ENCODE results near the gene NCBP2L.

The NCBP2L gene

DNA sequence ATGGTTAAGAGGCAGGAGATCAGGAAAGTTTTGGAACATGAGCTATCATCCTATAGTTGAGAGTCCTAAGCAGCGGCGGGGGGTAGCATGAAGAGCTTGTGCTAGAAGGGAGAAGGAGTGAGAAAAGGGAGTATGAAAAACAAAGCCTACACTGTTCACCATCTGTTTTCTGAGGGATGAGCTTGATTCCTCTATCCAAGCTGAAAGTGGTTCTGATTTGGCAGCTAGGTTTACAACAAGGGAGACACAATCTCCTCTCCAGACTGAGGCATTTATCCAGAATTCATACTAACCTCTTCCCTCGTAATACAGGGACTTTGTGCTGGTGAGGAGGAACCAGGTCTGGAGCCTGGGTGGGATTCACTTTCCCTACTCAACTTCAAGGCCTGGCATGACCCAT, 25.5 kb upstream of the NCBP2L start:
- in situ Hi-C loops (cut with HindIII; ENCODE audit: low sequenced_read_pairs): no loop called here

GRCh38 chrX:107752714-107753113, 24.8 kb upstream of the NCBP2L start:
- in situ Hi-C loops (cut with HindIII; ENCODE audit: low sequenced_read_pairs): no loop called here

DNA sequence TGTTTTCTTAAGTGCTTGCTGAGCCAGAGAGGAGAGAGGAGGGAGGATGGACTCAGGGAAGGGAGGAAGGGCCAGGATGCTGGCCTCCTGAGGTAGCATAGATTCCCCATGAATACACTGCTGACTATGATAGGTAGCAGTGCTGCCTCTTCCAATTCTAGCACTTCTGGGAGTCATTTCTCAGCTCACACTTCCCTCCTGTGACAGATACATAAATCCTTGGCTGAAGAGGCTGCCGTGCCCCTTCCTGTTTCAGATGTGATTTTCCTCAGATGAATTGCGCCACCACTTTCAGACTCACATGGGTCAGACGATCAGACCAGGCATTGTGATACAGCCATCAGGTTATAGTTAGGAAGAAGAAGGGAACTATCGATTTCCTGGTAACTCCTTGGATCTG, 24.3 kb upstream of the NCBP2L start:
- in situ Hi-C loops (cut with HindIII; ENCODE audit: low sequenced_read_pairs): no loop called here

DNA sequence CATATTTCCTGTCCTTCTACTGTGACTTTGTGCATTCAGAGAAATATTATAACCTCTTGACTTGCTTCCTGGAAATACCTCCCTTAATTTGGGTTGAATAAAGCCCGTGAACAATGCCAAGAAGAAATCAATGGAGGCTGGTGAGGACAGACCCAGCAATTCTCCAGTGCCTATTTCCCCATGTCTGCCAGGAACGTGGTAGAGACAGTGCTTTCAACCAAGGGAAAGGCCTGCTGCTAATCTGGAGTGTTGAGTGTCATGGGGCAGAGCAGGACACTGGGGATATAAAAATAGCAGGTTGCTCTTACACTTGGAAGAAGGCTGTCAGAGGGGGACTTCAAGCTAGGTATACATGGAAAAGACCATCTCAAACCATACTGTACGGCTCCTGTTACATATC, 21.8 kb upstream of the NCBP2L start:
- in situ Hi-C loops (cut with HindIII; ENCODE audit: low sequenced_read_pairs): no loop called here

- in situ Hi-C loops (cut with HindIII; ENCODE audit: low sequenced_read_pairs): no loop called here
Observed at GRCh38 chrX:107758231-107758766, 19.2 kb upstream of the NCBP2L start.

GRCh38 chrX:107760304-107761077, 17.0 kb upstream of the NCBP2L start:
- in situ Hi-C loops (cut with HindIII; ENCODE audit: low sequenced_read_pairs): no loop called here

GRCh38 chrX:107763647-107764046, 13.9 kb upstream of the NCBP2L start:
- in situ Hi-C loops (cut with HindIII; ENCODE audit: low sequenced_read_pairs): no loop called here

DNA sequence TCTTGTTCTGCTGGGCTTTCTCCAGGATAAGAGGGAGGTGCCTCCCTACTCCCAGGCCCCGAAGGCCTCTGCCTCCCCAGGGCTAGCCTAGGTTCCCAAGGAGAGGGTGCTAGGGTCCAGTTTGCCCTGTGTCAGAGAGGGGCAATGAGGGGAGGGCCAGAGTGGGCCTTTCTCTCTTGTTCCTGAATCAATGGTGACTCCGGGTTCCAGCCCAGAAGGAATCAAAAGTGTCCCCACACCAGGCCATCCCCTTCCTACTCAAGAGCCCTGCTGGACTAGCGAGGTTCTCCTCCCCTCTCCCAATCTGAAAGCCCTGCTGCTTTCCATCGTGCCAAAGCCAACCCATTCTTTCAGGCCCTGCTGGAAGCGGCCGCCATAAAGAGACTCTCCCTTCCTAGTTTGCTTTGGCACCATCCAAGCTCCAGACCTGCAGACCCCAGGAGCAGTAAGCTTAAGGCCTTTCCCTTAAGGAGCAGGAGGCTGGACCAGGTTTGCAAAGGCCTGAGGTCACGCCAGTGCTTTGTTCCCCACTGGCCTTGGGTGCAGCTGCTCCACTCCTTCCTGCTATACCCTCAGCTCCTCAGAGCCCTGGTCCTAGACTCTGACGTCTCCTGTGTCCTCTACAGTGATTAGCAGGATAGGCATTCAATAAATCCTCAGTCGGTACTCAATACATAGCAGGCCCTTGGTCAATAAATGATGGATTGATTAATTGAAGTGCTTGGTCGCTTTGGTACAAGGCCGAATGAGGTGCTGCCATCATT, 12.5 kb upstream of the NCBP2L start:
- in situ Hi-C loops (cut with HindIII; ENCODE audit: low sequenced_read_pairs): no loop called here

DNA sequence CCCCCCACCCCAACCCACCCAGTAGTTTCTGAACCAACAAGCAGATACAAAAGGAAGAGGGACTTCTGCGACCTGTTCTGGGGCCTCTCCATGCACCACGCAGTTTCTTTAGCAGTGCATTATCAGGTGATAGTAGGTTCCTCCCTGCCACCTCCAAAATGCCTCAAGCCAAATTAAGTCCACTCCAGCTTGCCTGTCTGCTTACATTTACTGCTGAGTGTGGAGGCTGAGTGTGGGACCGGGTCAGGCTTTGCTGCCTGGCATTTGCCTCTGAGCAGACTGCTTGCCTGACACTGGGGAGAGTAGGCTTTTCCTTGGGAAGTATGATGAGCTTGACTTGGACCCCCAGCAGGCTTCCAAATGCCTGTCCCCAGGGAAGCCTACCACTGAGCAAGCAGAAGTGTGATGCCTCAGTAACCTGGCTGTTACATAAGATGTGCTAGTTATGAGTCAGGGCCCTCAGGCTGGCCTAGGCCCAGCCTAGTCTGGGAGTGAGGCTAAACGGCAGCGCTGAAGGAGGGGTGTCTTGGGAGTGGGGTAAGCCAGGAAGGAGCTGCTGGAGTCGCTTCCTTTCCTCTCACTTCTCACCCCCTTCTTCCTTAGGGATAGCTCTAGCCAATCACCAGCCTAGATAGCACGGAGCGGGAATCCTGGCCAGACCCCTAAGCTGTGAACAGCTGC, 10.9 kb upstream of the NCBP2L start:
- in situ Hi-C loops (cut with HindIII; ENCODE audit: low sequenced_read_pairs): no loop called here

DNA sequence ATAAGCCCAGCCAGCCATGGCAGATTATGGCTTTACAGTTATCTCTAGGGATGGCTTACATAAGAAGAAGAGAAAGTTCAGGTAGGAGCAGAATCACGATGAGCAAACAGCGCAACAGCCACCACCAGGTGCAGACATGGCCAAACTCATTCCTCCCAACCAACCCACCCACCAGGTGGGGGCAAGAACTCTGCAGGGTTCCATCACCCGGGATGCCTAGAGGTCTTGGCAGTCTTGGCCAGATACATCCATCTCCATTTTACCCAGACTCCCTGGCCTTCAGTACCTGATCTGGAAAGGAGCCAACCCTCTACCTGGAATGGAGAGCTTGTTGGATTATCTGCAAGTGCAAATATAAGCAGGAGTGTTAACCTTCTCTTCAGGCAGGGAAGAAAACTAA, 9.5 kb upstream of the NCBP2L start:
- in situ Hi-C loops (cut with HindIII; ENCODE audit: low sequenced_read_pairs): no loop called here

DNA sequence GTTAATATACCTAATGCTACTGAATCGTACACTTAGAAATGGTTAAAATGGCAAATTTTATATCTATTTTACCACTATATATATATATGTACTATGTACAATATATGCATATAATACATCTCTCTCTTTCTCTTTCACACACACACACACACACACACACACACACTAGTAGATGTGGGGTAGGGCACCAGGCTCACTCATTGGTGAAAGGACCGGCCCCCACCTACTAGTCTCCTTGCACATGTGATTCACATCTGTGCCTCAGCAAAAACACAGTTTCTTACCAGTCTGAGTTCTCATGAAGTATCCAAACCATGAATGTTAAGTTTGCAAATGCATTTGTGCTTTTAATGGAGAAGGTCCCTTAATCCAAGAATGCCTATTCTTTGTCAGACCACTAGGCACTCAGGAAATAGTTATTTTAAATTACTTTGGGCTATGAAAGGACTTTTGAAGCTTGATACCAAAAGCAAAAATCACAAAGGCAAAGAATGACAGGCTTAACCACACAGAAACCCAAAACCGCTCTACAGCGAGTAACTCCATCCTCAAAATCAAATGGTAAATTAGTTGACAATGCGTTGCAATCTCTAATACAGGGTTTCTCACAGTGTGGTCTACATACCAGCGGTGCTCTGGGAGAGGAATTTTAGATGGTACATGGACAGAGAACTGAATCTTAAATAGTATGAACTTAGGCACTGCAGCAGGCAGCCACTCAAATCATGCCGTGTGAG, 7.8 kb upstream of the NCBP2L start:
- in situ Hi-C loops (cut with HindIII; ENCODE audit: low sequenced_read_pairs): no loop called here

DNA sequence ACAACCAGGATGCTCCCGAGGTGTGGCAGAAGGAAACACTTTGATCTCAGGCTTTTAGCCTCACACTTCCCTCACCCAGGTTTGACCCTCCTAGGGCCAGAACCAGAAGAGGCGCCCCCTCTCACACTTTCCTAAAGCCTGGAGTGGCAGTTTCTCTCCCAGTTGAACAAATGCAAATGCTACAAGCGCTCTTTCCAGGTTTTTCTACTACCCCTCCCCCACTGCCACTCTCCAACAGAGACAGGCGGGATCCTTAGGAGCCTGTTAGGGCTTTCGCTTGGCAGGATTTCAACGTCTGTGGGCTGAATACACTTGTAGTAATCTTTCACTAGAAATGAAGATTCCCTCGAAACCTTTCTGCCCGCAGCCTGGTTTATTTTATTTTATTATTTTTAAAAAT, 4.3 kb upstream of the NCBP2L start:
- in situ Hi-C loops (cut with HindIII; ENCODE audit: low sequenced_read_pairs): no loop called here

DNA sequence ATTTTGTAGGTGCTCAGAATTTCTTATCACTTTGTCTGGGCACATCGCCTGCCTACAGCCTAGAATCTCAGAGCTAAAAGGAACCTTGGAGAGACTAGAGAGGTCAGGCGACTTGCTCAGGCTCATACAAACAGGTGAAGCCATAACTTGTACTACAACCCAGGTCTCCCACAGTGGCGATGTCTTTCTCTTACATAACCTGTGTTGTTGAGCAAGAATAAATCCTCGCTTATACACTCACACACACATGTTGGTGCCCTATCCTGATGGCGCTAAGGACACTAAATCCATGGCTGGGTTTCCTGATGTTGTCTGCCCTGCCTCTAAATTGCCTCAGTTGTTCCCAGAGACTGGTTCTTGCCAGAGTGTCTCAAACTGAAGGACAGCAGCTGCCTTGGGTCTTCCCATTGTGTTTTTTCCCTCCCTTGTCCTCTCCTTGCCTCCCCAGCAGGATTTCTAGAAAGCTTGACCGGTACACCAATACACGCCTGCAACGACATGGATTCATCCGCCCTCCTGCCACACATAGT, 3.6 kb upstream of the NCBP2L start:
- in situ Hi-C loops (cut with HindIII; ENCODE audit: low sequenced_read_pairs): no loop called here

GRCh38 chrX:107775000-107775733, 2.4 kb upstream of the NCBP2L start:
- in situ Hi-C loops (cut with HindIII; ENCODE audit: low sequenced_read_pairs): no loop called here

- in situ Hi-C loops (cut with HindIII; ENCODE audit: low sequenced_read_pairs): no loop called here
Observed at GRCh38 chrX:107775734-107776511, 1.6 kb upstream of the NCBP2L start, which contains the start of gene TSC22D3. TSS of gene TSC22D3 (minus strand) at chrX:107775787. CDS start at chrX:107775419, 368 bp downstream.

GRCh38 chrX:107776649-107777535, 641 bp upstream of the NCBP2L start:
- in situ Hi-C loops (cut with HindIII; ENCODE audit: low sequenced_read_pairs): no loop called here

GRCh38 chrX:107780525-107780924, 3.0 kb downstream of the NCBP2L start:
- in situ Hi-C loops (cut with HindIII; ENCODE audit: low sequenced_read_pairs): no loop called here

DNA sequence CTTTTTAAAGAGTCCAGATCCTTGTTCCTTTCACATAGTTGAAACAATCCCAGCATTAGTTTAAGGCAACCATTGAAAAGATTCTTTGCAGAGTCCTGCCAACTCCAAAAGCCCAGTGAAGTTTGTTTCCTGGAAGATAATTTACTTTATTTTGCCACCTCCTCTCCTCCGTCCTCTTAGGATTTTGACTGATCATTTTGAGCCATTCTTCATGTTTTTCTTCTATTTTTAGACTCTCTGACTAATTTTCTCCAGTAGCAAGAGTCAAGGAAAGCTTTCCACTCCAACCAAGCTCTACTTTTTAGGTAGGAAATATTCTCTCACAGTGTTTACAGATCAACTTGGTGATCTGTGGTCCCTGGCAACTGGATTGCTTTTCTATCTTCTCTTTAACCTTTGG, 10.3 kb downstream of the NCBP2L start:
- in situ Hi-C loops (cut with HindIII; ENCODE audit: low sequenced_read_pairs): no loop called here

Data from DLD1 (cell line).